ENCODE data around the gene ELOA.

- TF ChIP-seq CTCF (IDR thresholded peaks at IDR 0.05): no peak
- no peak for TF ChIP-seq POLR2A (IDR thresholded peaks at IDR 0.05)
Observed at GRCh38 chr1:23727362-23727811, 15.9 kb upstream of the ELOA start.
